Measurements from ENCODE around the gene FAM118A.
"Not testable (repeated sequence)": the region's sequence is repeated elsewhere in the genome, so short reads cannot be mapped to it uniquely, and the experiment has no call there.

GRCh38 chr22:45277720-45278119 is 32.0 kb upstream of the FAM118A start:
- TF ChIP-seq CTCF, POLR2A (IDR thresholded peaks at IDR 0.05): not testable (repeated sequence)
